ENCODE results near the gene MAST2. TPM values are rescaled to one million over a fixed set of nuclear protein-coding genes. Genes with fewer than 3 reads are reported as not detected.

MAST2 gene
- total and polyA plus RNA-seq, 2 of the 4 experiments (the other 2 are of a cell fraction) = 14.2 to 41.0 TPM

- no CpG with 5 or more reads among the region's 1 CpG for WGBS, 2 experiments (ENCODE audit: extremely low coverage in 2 of 2, insufficient read length in 1 of 2)
- no peak overlapping the region for H4K5ac ChIP-seq (ENCODE audit: low read depth, low read length)
- intact Hi-C loops (cut with micrococcal nuclease) = loop anchor here (10.0 kb wide), 1 partner anchor 158 kb away; the partner anchor contains the start of genes GPBP1L1 and TMEM69
Observed at GRCh38 chr1:45842786-45843185, 39.4 kb downstream of the MAST2 start.

More at GRCh38 chr1:45842786-45843185, 39.4 kb downstream of the MAST2 start:
- DNase-seq (peak; percentile 14), ATAC-seq (ENCODE audit: low read depth) (no peak)
- Histone ChIP-seq H2BK20ac (ENCODE audit: low read depth, low read length) (no peak overlapping the region), H2AFZ (replicated peaks; ENCODE audit: low read length, poor library complexity) (no peak overlapping the region), H2AK5ac (ENCODE audit: low read depth, low read length) (no peak overlapping the region), H3K79me1 (ENCODE audit: low read depth in 1 of 2, low read length in 2 of 2) (peaks cover 8 to 28% of the 10 kb centered on the region in 2 experiments), H4K20me1 (ENCODE audit: insufficient read depth, low read length) (no peaks in the 10 kb centered on the region; the same call in none of the 2 replicates), H3K9ac (ENCODE audit: low read depth, low read length) (no peak overlapping the region), H3K36me3 (ENCODE audit: control insufficient read depth, insufficient read depth, low read length) (no peaks in the 10 kb centered on the region), H4K91ac (ENCODE audit: insufficient read depth, low read depth, low read length) (no peak overlapping the region), H3K9me1 (ENCODE audit: insufficient read depth, low read length) (no peaks in the 10 kb centered on the region), H3K23ac (ENCODE audit: low read depth, low read length) (no peak overlapping the region), H4K8ac (ENCODE audit: low read depth in 2 of 2, low read length in 2 of 2) (no peak overlapping the region), H3K4ac (ENCODE audit: low read depth, low read length) (no peak overlapping the region), H3K9me3 (ENCODE audit: control insufficient read depth, insufficient read depth, low read length) (no peaks in the 10 kb centered on the region), H2BK15ac (ENCODE audit: low read depth, low read length) (no peak overlapping the region), H2AK9ac (replicated peaks; ENCODE audit: low read depth, low read length, poor library complexity) (no peak overlapping the region), H3K56ac (ENCODE audit: extremely low read depth, insufficient read depth, low read length) (no peak overlapping the region), H2BK5ac (ENCODE audit: low read depth, low read length, poor library complexity, severe bottlenecking) (no peak overlapping the region), H3K27me3 (ENCODE audit: control insufficient read depth, insufficient read depth, low read length) (no peaks in the 10 kb centered on the region), H3K4me1 (ENCODE audit: control insufficient read depth, insufficient read depth, low read length) (peaks cover 5% of the 10 kb centered on the region), H3K27ac (ENCODE audit: insufficient read depth, low read length) (no peak overlapping the region), H2BK120ac (ENCODE audit: low read depth, low read length) (no peak overlapping the region), H3K14ac (replicated peaks; ENCODE audit: low read depth, low read length) (no peak overlapping the region), H3K4me2 (ENCODE audit: low read depth, low read length) (no peak overlapping the region), H3K4me3 (ENCODE audit: insufficient read depth, low read depth, low read length) (no peak overlapping the region), H3K18ac (ENCODE audit: low read depth, low read length) (no peak overlapping the region)
- POLR2A ChIA-PET (ENCODE audit: unreplicated experiment) = no interaction called here
- in situ Hi-C loops (cut with MboI; ENCODE audit: low sequenced_read_pairs) (no loop called here), dilution Hi-C loops (cut with HindIII; ENCODE audit: low sequenced_read_pairs, unreplicated experiment) (no loop called here)
- TF ChIP-seq CTCF (conservative IDR thresholded peaks at IDR 0.05; ENCODE audit: low read depth, low read length) = no peak
- TF ChIP-seq RAD21 (IDR thresholded peaks at IDR 0.05; ENCODE audit: low read length) = no peak
- TF ChIP-seq FOS (IDR thresholded peaks at IDR 0.05; ENCODE audit: low read depth, low read length) = no peak
- TF ChIP-seq BHLHE40 (IDR thresholded peaks at IDR 0.05; ENCODE audit: low read depth, low read length) = no peak
- BruUV-seq (replicated peaks) = no TSS peak
- CTCF ChIA-PET = no interaction called here

All from IMR-90 (cell line).